ENCODE data around the gene B4GALNT3.
A peak's percentile ranks its signal among the peaks of the same experiment; 100 is the strongest.

Gene B4GALNT3

GRCh38 chr12:559906-560455, 100.2 kb downstream of the B4GALNT3 start:
- DNase-seq (ENCODE audit: low read depth), result no peak

- no peak for DNase-seq (ENCODE audit: low read depth)
These were observed 101.1 kb downstream of the B4GALNT3 start for GRCh38 chr12:560691-561390.

GRCh38 chr12:561391-561705, 101.6 kb downstream of the B4GALNT3 start:
- DNase-seq (ENCODE audit: low read depth), result no peak

GRCh38 chr12:561908-562593, 102.3 kb downstream of the B4GALNT3 start:
- DNase-seq (ENCODE audit: low read depth), result no peak

- no peak for DNase-seq (ENCODE audit: low read depth)
These were observed 102.9 kb downstream of the B4GALNT3 start for GRCh38 chr12:562634-563033.

- DNase-seq (ENCODE audit: low read depth), result no peak
These were observed 103.6 kb downstream of the B4GALNT3 start for GRCh38 chr12:563250-563781.

- DNase-seq (ENCODE audit: low read depth), result no peak
These were observed 104.1 kb downstream of the B4GALNT3 start for GRCh38 chr12:563787-564298.

- DNase-seq (ENCODE audit: low read depth), result no peak
These were observed 105.4 kb downstream of the B4GALNT3 start for GRCh38 chr12:565161-565560.

GRCh38 chr12:565589-566105, 105.9 kb downstream of the B4GALNT3 start:
- no peak for DNase-seq (ENCODE audit: low read depth)

GRCh38 chr12:568486-568885, 108.7 kb downstream of the B4GALNT3 start:
- DNase-seq (ENCODE audit: low read depth), result no peak

- no peak for DNase-seq (ENCODE audit: low read depth)
These were observed 109.4 kb downstream of the B4GALNT3 start for GRCh38 chr12:569091-569676.

GRCh38 chr12:569803-570434, 110.2 kb downstream of the B4GALNT3 start:
- DNase-seq (ENCODE audit: low read depth), result peak; percentile 80

GRCh38 chr12:570435-570920, 110.7 kb downstream of the B4GALNT3 start:
- no peak for DNase-seq (ENCODE audit: low read depth)

- no peak for DNase-seq (ENCODE audit: low read depth)
These were observed 111.4 kb downstream of the B4GALNT3 start for GRCh38 chr12:570921-571794.

GRCh38 chr12:571795-572531, 112.2 kb downstream of the B4GALNT3 start:
- no peak for DNase-seq (ENCODE audit: low read depth)

- no peak for DNase-seq (ENCODE audit: low read depth)
These were observed 112.8 kb downstream of the B4GALNT3 start for GRCh38 chr12:572532-572899.

GRCh38 chr12:573232-573631, 113.5 kb downstream of the B4GALNT3 start:
- no peak for DNase-seq (ENCODE audit: low read depth)

- DNase-seq (ENCODE audit: low read depth), result no peak
These were observed 114.9 kb downstream of the B4GALNT3 start for GRCh38 chr12:574475-575128.

- DNase-seq (ENCODE audit: low read depth), result no peak
These were observed 115.4 kb downstream of the B4GALNT3 start for GRCh38 chr12:575129-575502.

Measured in stimulated activated CD8-positive, alpha-beta memory T cell treated with anti-CD3 and anti-CD28 coated beads, Interleukin-12 subunit alpha, Interleukin-12 subunit beta, amount 100 ng/mL, for 1 hour (primary cell).